H1 (cell line): ENCODE data around the gene SHROOM2. TPM values are rescaled to one million over a fixed set of nuclear protein-coding genes. Genes with fewer than 3 reads are reported as not detected.

ENCODE experiments used
- CTCF ChIA-PET: fragments of 300-600 bp; sonication (Branson Sonifier 250); formaldehyde crosslinking; loops from one replicate; lab custom pipeline; 2021; ENCODE audit not compliant: partially characterized antibody; lab: Charles Lee
- POLR2A ChIA-PET: fragments of 300-600 bp; sonication (Branson Sonifier 250); formaldehyde crosslinking; loops from one replicate; lab custom pipeline; 2021; ENCODE audit warnings: inconsistent platforms; ENCODE audit not compliant: partially characterized antibody; lab: Charles Lee
- DNase-seq, 2 experiments: peaks; one replicate each; pipeline versions ENCODE4 v3.0.0 to v3.0.0-alpha.2; 2010 to 2022; ENCODE audit warnings: low spot score in 2 of 2, low read depth in 1 of 2, mixed read lengths in 1 of 2
- FAIRE-seq: peaks from 2 replicates; lab custom pipeline; 2011; peaks lifted over from hg19 to GRCh38; lab: Jason Lieb, UNC
- H2AFZ ChIP-seq: 2 replicates; pipeline ENCODE4 v1.8.1; 2012; ENCODE audit warnings: low read length, inconsistent platforms
- H2AK5ac ChIP-seq: 2 replicates; pipeline ENCODE4 v1.6.1; 2013; ENCODE audit warnings: low read depth, low read length
- H2BK120ac ChIP-seq: replicated peaks from 2 replicates; pipeline ENCODE3; 2013; ENCODE audit warnings: low read depth, low read length, inconsistent platforms
- H2BK12ac ChIP-seq: 2 replicates; pipeline ENCODE4 v1.6.1; 2013; ENCODE audit warnings: low read depth, low read length
- H2BK15ac ChIP-seq: 2 replicates; pipeline ENCODE4 v1.6.1; 2013; ENCODE audit warnings: low read length
- H2BK20ac ChIP-seq: 2 replicates; pipeline ENCODE4 v1.6.1; 2013; ENCODE audit warnings: low read length
- H2BK5ac ChIP-seq: 2 replicates; pipeline ENCODE4 v1.6.1; 2013; ENCODE audit warnings: low read depth, low read length
- H3K14ac ChIP-seq: 2 replicates; pipeline ENCODE4 v1.6.1; 2013; ENCODE audit warnings: inconsistent platforms; ENCODE audit not compliant: insufficient read length
- H3K18ac ChIP-seq: 2 replicates; pipeline ENCODE4 v1.6.1; 2013; ENCODE audit warnings: low read length; ENCODE audit errors: extremely low read depth
- H3K23ac ChIP-seq: 2 replicates; pipeline ENCODE4 v1.6.1; 2013; ENCODE audit warnings: inconsistent platforms; ENCODE audit not compliant: insufficient read length
- H3K23me2 ChIP-seq: 2 replicates; pipeline ENCODE4 v1.6.1; 2013; ENCODE audit warnings: low read depth, low read length
- H3K27ac ChIP-seq: 2 replicates; pipeline ENCODE4 v1.6.1; 2011; ENCODE audit warnings: low read depth, low read length, inconsistent platforms
- H3K27me3 ChIP-seq, 4 experiments: replicated peaks in 1 of 4; 1 replicate in 1 of 4; 2 replicates in 3 of 4; pipeline versions ENCODE4 v1.6.1 to v1.8.1; 2011 to 2013; ENCODE audit warnings: low read length in 3 of 4, mild to moderate bottlenecking in 3 of 4, inconsistent platforms in 2 of 4, mixed read lengths in 2 of 4, moderate library complexity in 1 of 4; ENCODE audit not compliant: control insufficient read depth in 3 of 4, insufficient read depth in 3 of 4; ENCODE audit errors: extremely low read depth in 1 of 4
- H3K36me3 ChIP-seq, 4 experiments: 2 replicates each; pipeline versions ENCODE4 v1.6.1 to v1.8.1; 2011 to 2013; ENCODE audit warnings: mild to moderate bottlenecking in 4 of 4, low read length in 3 of 4, moderate library complexity in 2 of 4, control low read depth in 1 of 4, inconsistent platforms in 1 of 4; ENCODE audit not compliant: insufficient read depth in 4 of 4, control insufficient read depth in 2 of 4
- H3K4ac ChIP-seq: replicated peaks from 2 replicates; pipeline ENCODE3; 2013; ENCODE audit warnings: low read length, low read depth, mixed read lengths, inconsistent platforms; ENCODE audit not compliant: insufficient read length
- H3K4me1 ChIP-seq, 4 experiments: replicated peaks in 1 of 4; 1 replicate in 1 of 4; 2 replicates in 3 of 4; pipeline versions ENCODE4 v1.6.1 to v1.8.1; 2011 to 2013; ENCODE audit warnings: low read length in 3 of 4, inconsistent platforms in 2 of 4, mixed read lengths in 1 of 4; ENCODE audit not compliant: insufficient read depth in 4 of 4, control insufficient read depth in 3 of 4
- H3K4me2 ChIP-seq, 2 experiments: 2 replicates each; pipeline versions ENCODE4 v1.6.1 to v1.8.1; 2011 to 2013; ENCODE audit warnings: low read depth in 2 of 2, low read length in 2 of 2, control low read depth in 1 of 2, inconsistent platforms in 1 of 2, mild to moderate bottlenecking in 1 of 2; ENCODE audit not compliant: insufficient read depth in 1 of 2
- H3K4me3 ChIP-seq, 4 experiments: fragments of 200-600, 300-600 bp in 1 of 4; sonication (generic), shearing (Covaris generic), sonication (Bioruptor Twin) in 1 of 4; 2 replicates each; pipeline versions ENCODE4 v1.5.1 to v1.8.1; 2011 to 2016; ENCODE audit warnings: low read length in 4 of 4, low read depth in 3 of 4, control low read depth in 2 of 4, inconsistent platforms in 2 of 4, mild to moderate bottlenecking in 2 of 4, mixed read lengths in 1 of 4, moderate library complexity in 1 of 4; ENCODE audit not compliant: insufficient read depth in 2 of 4; ENCODE audit errors: extremely low read depth in 1 of 4
- H3K56ac ChIP-seq: replicated peaks from 2 replicates; pipeline ENCODE3; 2013; ENCODE audit warnings: low read depth, mild to moderate bottlenecking, mixed read lengths, low read length, inconsistent platforms; ENCODE audit not compliant: insufficient read length
- H3K79me1 ChIP-seq: 2 replicates; pipeline ENCODE4 v1.6.1; 2013; ENCODE audit warnings: low read depth, low read length, control low read depth
- H3K79me2 ChIP-seq, 2 experiments: 2 replicates each; pipeline versions ENCODE4 v1.6.1 to v1.8.1; 2012 to 2013; ENCODE audit warnings: low read length in 2 of 2, mild to moderate bottlenecking in 2 of 2, inconsistent platforms in 1 of 2; ENCODE audit not compliant: insufficient read depth in 2 of 2, control insufficient read depth in 1 of 2
- H3K9ac ChIP-seq, 4 experiments: replicated peaks in 1 of 4; 1 replicate in 1 of 4; 2 replicates in 3 of 4; pipeline versions ENCODE4 v1.6.1 to v1.8.1; 2011 to 2013; ENCODE audit warnings: low read depth in 3 of 4, low read length in 3 of 4, control low read depth in 2 of 4, mild to moderate bottlenecking in 2 of 4, moderate library complexity in 2 of 4, inconsistent platforms in 1 of 4; ENCODE audit errors: extremely low read depth in 1 of 4
- H3K9me3 ChIP-seq, 2 experiments: 2 replicates each; pipeline versions ENCODE4 v1.6.1 to v1.8.1; 2012 to 2013; ENCODE audit warnings: mild to moderate bottlenecking in 2 of 2, moderate library complexity in 2 of 2, control low read depth in 1 of 2, inconsistent platforms in 1 of 2, low read depth in 1 of 2, low read length in 1 of 2, mixed read lengths in 1 of 2; ENCODE audit not compliant: insufficient read depth in 2 of 2
- H4K20me1 ChIP-seq, 2 experiments: replicated peaks in 1 of 2; 2 replicates each; pipeline versions ENCODE3 to v1.8.1; 2011 to 2013; ENCODE audit warnings: inconsistent platforms in 2 of 2, low read length in 2 of 2, mild to moderate bottlenecking in 1 of 2; ENCODE audit not compliant: insufficient read depth in 2 of 2, control insufficient read depth in 1 of 2
- H4K5ac ChIP-seq: 2 replicates; pipeline ENCODE4 v1.6.1; 2013; ENCODE audit warnings: low read length, low read depth, mixed read lengths, inconsistent platforms; ENCODE audit not compliant: insufficient read length
- H4K8ac ChIP-seq: 2 replicates; pipeline ENCODE4 v1.8.0; 2013; ENCODE audit warnings: mild to moderate bottlenecking, moderate library complexity, low read length, inconsistent platforms; ENCODE audit not compliant: insufficient read depth; ENCODE audit errors: extremely low read depth
- H4K91ac ChIP-seq: replicated peaks from 2 replicates; pipeline ENCODE3; 2013; ENCODE audit warnings: low read length, mixed read lengths, inconsistent platforms; ENCODE audit not compliant: insufficient read length
- CHD1 ChIP-seq: IDR thresholded peaks from 2 replicates; pipeline ENCODE4 v1.6.1; 2012; ENCODE audit warnings: low read depth, low read length, improper control_type of control experiment
- GTF2F1 ChIP-seq: IDR thresholded peaks from 2 replicates; pipeline ENCODE4 v1.6.1; 2012; ENCODE audit warnings: low read depth, low read length, improper control_type of control experiment, borderline replicate concordance
- HDAC2 ChIP-seq, 2 experiments: fragments of 300-600 bp in 1 of 2; sonication (generic) in 1 of 2; IDR thresholded peaks; 2 replicates each; pipeline ENCODE4 v1.6.1; 2011 to 2012; ENCODE audit warnings: low read depth in 2 of 2, low read length in 2 of 2, mild to moderate bottlenecking in 2 of 2, moderate library complexity in 2 of 2, borderline replicate concordance in 1 of 2, inconsistent platforms in 1 of 2
- HDAC6 ChIP-seq: IDR thresholded peaks from one replicate; pipeline ENCODE4 v1.7.1; 2012; ENCODE audit warnings: low read depth, mild to moderate bottlenecking, inconsistent platforms, low read length, moderate library complexity
- JUND ChIP-seq: IDR thresholded peaks from 2 replicates; pipeline ENCODE4 v1.6.1; 2011; ENCODE audit warnings: mild to moderate bottlenecking, improper control_type of control experiment, low read length
- KDM1A ChIP-seq: fragments of 200-600, 300-600 bp; sonication (generic); IDR thresholded peaks from 2 replicates; pipeline ENCODE4 v1.7.1; 2016; ENCODE audit warnings: mild to moderate bottlenecking, low read length, borderline replicate concordance
- KDM4A ChIP-seq: IDR thresholded peaks from one replicate; pipeline ENCODE4 v1.7.1; 2012; ENCODE audit warnings: low read depth, mild to moderate bottlenecking, moderate library complexity, low read length, inconsistent platforms; ENCODE audit not compliant: severe bottlenecking
- RBBP5 ChIP-seq: IDR thresholded peaks from 2 replicates; pipeline ENCODE4 v1.7.1; 2012; ENCODE audit warnings: low read depth, mild to moderate bottlenecking, inconsistent platforms, low read length, moderate library complexity, borderline replicate concordance
- SIN3A ChIP-seq, 2 experiments: IDR thresholded peaks in 1 of 2; conservative IDR thresholded peaks in 1 of 2; 2 replicates each; pipeline ENCODE4 v1.6.1; 2011 to 2012; ENCODE audit warnings: low read length in 2 of 2, improper control_type of control experiment in 1 of 2, low read depth in 1 of 2, mild to moderate bottlenecking in 1 of 2
- TAF1 ChIP-seq: IDR thresholded peaks from 2 replicates; pipeline ENCODE4 v1.6.1; 2011; ENCODE audit warnings: mild to moderate bottlenecking, low read depth, low read length
- WGBS, 2 experiments: shearing (Covaris generic) in 1 of 2; methylation state at CpG; one replicate each; pipeline versions ENCODE4 v1.1.6 to v1.1.7; 2013 to 2015; ENCODE audit warnings: low lambda C conversion rate in 2 of 2, mixed read lengths in 2 of 2, inconsistent platforms in 1 of 2, low coverage in 1 of 2, missing lambda C conversion rate in 1 of 2; ENCODE audit not compliant: insufficient replicate concordance in 2 of 2, insufficient coverage in 1 of 2, insufficient read length in 1 of 2; ENCODE audit errors: extremely low coverage in 1 of 2, missing lambda C conversion rate in 1 of 2; 5-methylcytosine and 5-hydroxymethylcytosine counted together
- polyA plus RNA-seq, 7 experiments: library from polyadenylated mRNA; depleted of rRNA in 3 of 7; stranded (reverse) in 5 of 7; unstranded in 2 of 7; fragments of >200 nt in 5 of 7; fragments of 200-250 nt in 2 of 7; gene quantifications; 1 replicate in 5 of 7; 2 replicates in 1 of 7; 4 replicates in 1 of 7; pipeline versions ENCODE4 v1.2.1 to v1.2.3, GENCODE V29; 2011 to 2013; ENCODE audit warnings: missing spikeins in 2 of 7, mixed read lengths in 2 of 7
- total RNA-seq: library from RNA; stranded (reverse); fragmentation: NEBNext Ultra II Directional; extraction: Animal tissue kit (Norgen Biotek cat#: 25700); gene quantifications from 2 replicates; pipeline ENCODE4 v1.2.1, GENCODE V29; 2021
- TF ChIP-seq, protein P1 (sequence below): IDR thresholded peaks from 2 replicates; pipeline ENCODE4 v1.6.1; 2012; ENCODE audit warnings: inconsistent platforms

Gene SHROOM2
- total and polyA plus RNA-seq, 2 of the 8 experiments (the other 6 are each of a cell fraction or from before 2014, with no cell fraction given): 3.4 to 14.2 TPM

DNA sequence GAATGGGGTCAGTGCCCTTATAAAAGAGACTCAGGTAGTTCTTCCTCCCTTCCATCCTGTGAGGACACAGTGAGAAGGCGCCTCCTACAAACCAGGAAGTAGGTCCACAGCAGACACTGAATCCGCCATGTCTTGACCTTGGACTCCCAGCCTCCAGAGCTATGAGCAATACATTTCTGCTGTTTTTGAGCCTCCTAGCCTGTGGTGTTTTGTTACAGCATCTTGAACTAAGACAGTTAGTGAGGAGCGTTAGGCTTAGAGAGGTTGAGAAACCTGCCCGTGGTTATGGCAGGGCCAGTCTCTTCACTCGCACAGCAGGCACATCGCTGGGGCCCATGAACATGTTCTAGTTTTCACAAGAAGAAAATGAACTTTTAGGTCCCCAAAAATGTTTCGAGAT, 19.7 kb downstream of the SHROOM2 start:
- no peak overlapping the region for H3K4me3 ChIP-seq
- DNase-seq: no peak
- 94% methylated on average over 6 of the region's 7 CpGs; no CpG with 5 or more reads in 1 of the 2 experiments for WGBS, 2 experiments
- peaks cover 2% of the 10 kb centered on the region in 2 experiments for H4K20me1 ChIP-seq
- POLR2A ChIA-PET: no interaction called here
- H3K79me2 ChIP-seq: peaks cover 0 to 25% of the 10 kb centered on the region in 2 experiments; a peak in 2 of 4 replicates
- H3K4ac ChIP-seq: no peak overlapping the region
- no peak overlapping the region for H2BK120ac ChIP-seq
- TF ChIP-seq HDAC2 (IDR thresholded peaks at IDR 0.05; ENCODE audit: borderline replicate concordance in 1 of 2, low read depth in 2 of 2, low read length in 2 of 2) (no peak), CHD1 (no peak), HDAC6 (no peak), KDM4A (no peak), JUND (no peak), TAF1 (no peak), KDM1A (no peak), RBBP5 (no peak), GTF2F1 (no peak), SIN3A (conservative IDR thresholded peaks at IDR 0.05 in 1 of 2, IDR thresholded peaks at IDR 0.05 in 1 of 2; ENCODE audit: low read depth in 1 of 2, low read length in 2 of 2) (no peak)
- TF ChIP-seq, protein P1, sequence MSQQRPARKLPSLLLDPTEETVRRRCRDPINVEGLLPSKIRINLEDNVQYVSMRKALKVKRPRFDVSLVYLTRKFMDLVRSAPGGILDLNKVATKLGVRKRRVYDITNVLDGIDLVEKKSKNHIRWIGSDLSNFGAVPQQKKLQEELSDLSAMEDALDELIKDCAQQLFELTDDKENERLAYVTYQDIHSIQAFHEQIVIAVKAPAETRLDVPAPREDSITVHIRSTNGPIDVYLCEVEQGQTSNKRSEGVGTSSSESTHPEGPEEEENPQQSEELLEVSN: no peak
- TF ChIP-seq, all 59 proteins: peak for 0
- Histone ChIP-seq H3K9me3 (no peaks in the 10 kb centered on the region), H2BK20ac (no peak overlapping the region), H4K8ac (no peak overlapping the region), H3K27ac (no peak overlapping the region), H4K5ac (no peak overlapping the region), H3K14ac (no peak overlapping the region), H2AK5ac (no peak overlapping the region), H2BK12ac (no peak overlapping the region), H3K23me2 (no peaks in the 10 kb centered on the region), H3K36me3 (no peaks in the 10 kb centered on the region), H2AFZ (no peak overlapping the region), H3K4me2 (no peak overlapping the region), H2BK5ac (no peak overlapping the region), H3K56ac (no peak overlapping the region), H4K91ac (no peak overlapping the region), H3K4me1 (peaks cover 2 to 8% (median 5%) of the 10 kb centered on the region in 4 experiments; a peak in 6 of 7 replicates), H3K18ac (no peak overlapping the region), H3K9ac (no peak overlapping the region), H3K27me3 (no peaks in the 10 kb centered on the region), H2BK15ac (no peak overlapping the region), H3K79me1 (peaks cover 2% of the 10 kb centered on the region; the same call in 1 of the 2 replicates), H3K23ac (no peak overlapping the region)
- CTCF ChIA-PET: no interaction called here
- no peak for FAIRE-seq
